Neuronal stem cell (in vitro differentiated cells): ENCODE measurements around the gene SLC15A4.

Source experiments
- DNase-seq: peaks from one replicate; pipeline ENCODE4 v3.0.0-alpha.2; 2013; ENCODE audit warnings: low spot score
- H2AFZ ChIP-seq: one replicate; pipeline ENCODE4 v1.6.1; 2013; ENCODE audit warnings: mild to moderate bottlenecking, low read length, inconsistent platforms
- H2AK5ac ChIP-seq: 2 replicates; pipeline ENCODE4 v1.6.1; 2013; ENCODE audit warnings: low read depth, mild to moderate bottlenecking, inconsistent platforms, low read length, moderate library complexity, mixed read lengths
- H2BK120ac ChIP-seq: 2 replicates; pipeline ENCODE4 v1.6.1; 2013; ENCODE audit warnings: low read depth, mild to moderate bottlenecking, inconsistent platforms, low read length, moderate library complexity, mixed read lengths
- H2BK12ac ChIP-seq: one replicate; pipeline ENCODE4 v1.6.1; 2013; ENCODE audit warnings: low read length, inconsistent platforms
- H2BK15ac ChIP-seq: 2 replicates; pipeline ENCODE4 v1.6.1; 2013; ENCODE audit warnings: mild to moderate bottlenecking, low read length, inconsistent platforms, mixed read lengths
- H2BK5ac ChIP-seq: one replicate; pipeline ENCODE4 v1.6.1; 2013; ENCODE audit warnings: inconsistent platforms, mild to moderate bottlenecking, low read length, moderate library complexity
- H3K14ac ChIP-seq: one replicate; pipeline ENCODE4 v1.6.1; 2013; ENCODE audit warnings: low read length, inconsistent platforms
- H3K18ac ChIP-seq: 2 replicates; pipeline ENCODE4 v1.6.1; 2013; ENCODE audit warnings: low read length, inconsistent platforms
- H3K23ac ChIP-seq: 2 replicates; pipeline ENCODE4 v1.6.1; 2013; ENCODE audit warnings: low read depth, mild to moderate bottlenecking, mixed read lengths, low read length, inconsistent platforms; ENCODE audit not compliant: poor library complexity
- H3K27ac ChIP-seq: replicated peaks from 3 replicates; pipeline ENCODE4 v1.5.1; 2013; ENCODE audit warnings: low read length, inconsistent platforms
- H3K27me3 ChIP-seq, 3 experiments: 2 replicates each; pipeline ENCODE4 v1.6.1; 2013; ENCODE audit warnings: low read length in 3 of 3, mild to moderate bottlenecking in 2 of 3, inconsistent platforms in 1 of 3, low read depth in 1 of 3, mixed read lengths in 1 of 3, moderate library complexity in 1 of 3; ENCODE audit not compliant: control insufficient read depth in 3 of 3, insufficient read depth in 3 of 3
- H3K36me3 ChIP-seq, 2 donors: replicated peaks in 1 of 2; 2 replicates each; pipeline ENCODE4 v1.6.1; 2013; ENCODE audit warnings: low read length in 2 of 2; ENCODE audit not compliant: control insufficient read depth in 2 of 2, insufficient read depth in 2 of 2
- H3K4ac ChIP-seq: 2 replicates; pipeline ENCODE4 v1.6.1; 2013; ENCODE audit warnings: inconsistent platforms, mild to moderate bottlenecking, low read length, moderate library complexity
- H3K4me1 ChIP-seq, 2 donors: 1 replicate in 1 of 2; 2 replicates in 1 of 2; pipeline ENCODE4 v1.6.1; 2013; ENCODE audit warnings: low read length in 2 of 2, low read depth in 1 of 2; ENCODE audit not compliant: control insufficient read depth in 2 of 2, insufficient read depth in 1 of 2
- H3K4me2 ChIP-seq: one replicate; pipeline ENCODE4 v1.6.1; 2013; ENCODE audit warnings: mild to moderate bottlenecking, low read length, inconsistent platforms; ENCODE audit not compliant: insufficient read depth, poor library complexity, severe bottlenecking
- H3K4me3 ChIP-seq, 2 donors: 2 replicates each; pipeline ENCODE4 v1.5.1; 2013; ENCODE audit warnings: low read length in 2 of 2, mild to moderate bottlenecking in 2 of 2, inconsistent platforms in 1 of 2, moderate library complexity in 1 of 2
- H3K79me1 ChIP-seq: one replicate; pipeline ENCODE4 v1.6.1; 2013; ENCODE audit warnings: low read depth, mild to moderate bottlenecking, inconsistent platforms, low read length, moderate library complexity
- H3K9ac ChIP-seq: one replicate; pipeline ENCODE4 v1.6.1; 2013; ENCODE audit warnings: mild to moderate bottlenecking, low read depth, low read length, inconsistent platforms; ENCODE audit not compliant: poor library complexity
- H3K9me3 ChIP-seq, 2 donors: replicated peaks in 1 of 2; 2 replicates each; pipeline versions ENCODE3 to v1.6.1; 2013; ENCODE audit warnings: low read length in 2 of 2, mild to moderate bottlenecking in 2 of 2, inconsistent platforms in 1 of 2, low read depth in 1 of 2, mixed read lengths in 1 of 2, moderate library complexity in 1 of 2; ENCODE audit not compliant: control insufficient read depth in 2 of 2, insufficient read depth in 1 of 2
- H4K8ac ChIP-seq: one replicate; pipeline ENCODE4 v1.6.1; 2013; ENCODE audit warnings: low read depth, mild to moderate bottlenecking, inconsistent platforms, low read length, moderate library complexity
- H4K91ac ChIP-seq: one replicate; pipeline ENCODE4 v1.6.1; 2013; ENCODE audit warnings: low read length, low read depth, mild to moderate bottlenecking, inconsistent platforms; ENCODE audit not compliant: poor library complexity
- WGBS, 2 donors: extraction: QIAGEN DNeasy Blood & Tissue Kit; methylation state at CpG; one replicate each; pipeline ENCODE4 v1.1.7; 2013; ENCODE audit warnings: missing lambda C conversion rate in 2 of 2, mixed read lengths in 1 of 2; ENCODE audit not compliant: insufficient read length in 2 of 2, insufficient replicate concordance in 1 of 2; ENCODE audit errors: extremely low coverage in 2 of 2; 5-methylcytosine and 5-hydroxymethylcytosine counted together

The SLC15A4 gene

GRCh38 chr12:128798571-128799341 lies 25.0 kb downstream of the SLC15A4 start:
- WGBS, 2 donors: no CpG with 5 or more reads among the region's 22 CpGs
- H3K36me3 ChIP-seq: peaks cover 28 to 100% of the 10 kb centered on the region in 2 donors

GRCh38 chr12:128797119-128798118 lies 26.3 kb downstream of the SLC15A4 start:
- Histone ChIP-seq H4K8ac (no peak overlapping the region), H3K27me3 (no peaks in the 10 kb centered on the region), H3K14ac (no peak overlapping the region), H3K27ac (no peak overlapping the region), H3K23ac (no peak overlapping the region), H2BK12ac (no peak overlapping the region), H2BK5ac (no peak overlapping the region), H2BK15ac (no peak overlapping the region), H3K79me1 (peaks cover 2% of the 10 kb centered on the region), H3K9ac (peak overlapping the region; percentile 80), H3K36me3 (peaks cover 30 to 100% of the 10 kb centered on the region in 2 donors), H3K9me3 (no peaks in the 10 kb centered on the region), H3K4ac (no peak overlapping the region), H3K4me3 (no peak overlapping the region), H3K4me2 (no peak overlapping the region), H3K4me1 (peaks cover 0 to 11% of the 10 kb centered on the region in 2 donors), H2AK5ac (peak overlapping the region; percentile 26), H2BK120ac (no peak overlapping the region), H2AFZ (no peak overlapping the region), H3K18ac (no peak overlapping the region), H4K91ac (no peak overlapping the region)
- WGBS, 2 donors: no CpG with 5 or more reads among the region's 20 CpGs
- no peak for DNase-seq

More at GRCh38 chr12:128798571-128799341, 25.0 kb downstream of the SLC15A4 start:
- H3K14ac ChIP-seq: no peak overlapping the region
- H3K9me3 ChIP-seq: peaks cover 0 to 4% of the 10 kb centered on the region in 2 donors
- H2BK5ac ChIP-seq: no peak overlapping the region
- H2BK12ac ChIP-seq: no peak overlapping the region
- H3K27me3 ChIP-seq: no peaks in the 10 kb centered on the region
- peak overlapping the region; percentile 45 for H3K9ac ChIP-seq
- H4K8ac ChIP-seq: no peak overlapping the region
- H2AK5ac ChIP-seq: no peak overlapping the region
- H3K4me3 ChIP-seq: no peak overlapping the region
- H2BK15ac ChIP-seq: no peak overlapping the region
- no peak overlapping the region for H3K4me2 ChIP-seq
- peak overlapping the region; percentile 25 for H3K23ac ChIP-seq
- no peak for DNase-seq
- H2AFZ ChIP-seq: no peak overlapping the region
- H3K18ac ChIP-seq: no peak overlapping the region
- no peak overlapping the region for H2BK120ac ChIP-seq
- no peak overlapping the region for H3K27ac ChIP-seq
- H3K4me1 ChIP-seq: peaks cover 0 to 11% of the 10 kb centered on the region in 2 donors
- no peak overlapping the region for H3K4ac ChIP-seq
- H3K79me1 ChIP-seq: peaks cover 2% of the 10 kb centered on the region
- H4K91ac ChIP-seq: no peak overlapping the region

DNA sequence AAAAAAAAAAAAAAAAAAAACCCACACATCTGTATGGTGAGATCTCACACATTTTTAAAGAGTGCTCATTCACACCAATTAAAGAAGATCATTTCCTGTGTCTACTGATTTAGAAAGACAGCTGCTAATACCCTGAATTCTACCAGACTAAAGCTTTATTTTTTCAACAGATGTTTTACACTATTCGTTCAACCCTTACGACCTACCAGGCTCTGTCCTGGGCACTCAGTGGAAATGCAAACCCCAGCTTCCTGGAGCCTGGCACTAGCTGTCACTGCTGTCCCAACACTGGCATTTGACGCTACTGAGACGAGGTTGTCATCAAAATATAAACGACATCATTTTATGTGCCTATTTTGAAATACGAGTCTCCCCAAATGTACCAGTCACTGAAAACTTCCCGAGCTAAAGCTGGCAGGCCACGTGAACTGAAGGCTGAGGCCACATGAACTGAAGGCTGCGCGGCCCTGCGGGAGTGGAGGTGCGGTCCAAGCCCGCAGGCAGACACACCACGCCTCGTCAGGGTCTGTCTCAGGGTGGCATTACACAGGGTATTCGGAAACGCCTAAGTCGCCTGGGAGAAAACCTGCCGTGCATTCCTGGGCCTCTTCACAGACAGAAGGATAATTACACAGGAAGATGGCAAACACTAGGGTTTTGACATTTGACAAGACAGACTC lies 27.2 kb downstream of the SLC15A4 start:
- no peak overlapping the region for H3K4ac ChIP-seq
- no peak overlapping the region for H4K8ac ChIP-seq
- H3K27ac ChIP-seq: no peak overlapping the region
- H3K4me3 ChIP-seq: no peak overlapping the region
- H3K14ac ChIP-seq: no peak overlapping the region
- no peak overlapping the region for H2BK5ac ChIP-seq
- peaks cover 27 to 100% of the 10 kb centered on the region in 2 donors for H3K36me3 ChIP-seq
- peaks cover 0 to 13% of the 10 kb centered on the region in 2 donors for H3K4me1 ChIP-seq
- H3K18ac ChIP-seq: peak overlapping the region; percentile 77
- H2BK120ac ChIP-seq: no peak overlapping the region
- no peak overlapping the region for H2BK12ac ChIP-seq
- peaks cover 2% of the 10 kb centered on the region for H3K79me1 ChIP-seq
- H2BK15ac ChIP-seq: no peak overlapping the region
- H3K23ac ChIP-seq: peak overlapping the region; percentile 61
- no peak overlapping the region for H2AFZ ChIP-seq
- H3K9me3 ChIP-seq: no peaks in the 10 kb centered on the region
- no peaks in the 10 kb centered on the region for H3K27me3 ChIP-seq
- no peak overlapping the region for H4K91ac ChIP-seq
- no peak for DNase-seq
- no peak overlapping the region for H3K4me2 ChIP-seq
- H3K9ac ChIP-seq: no peak overlapping the region
- peak overlapping the region; percentile 26 for H2AK5ac ChIP-seq
- WGBS, 2 donors: no CpG with 5 or more reads among the region's 19 CpGs
